Hepatocyte (in vitro differentiated cells): ENCODE measurements around the gene IL23R. TPM values are rescaled to one million over a fixed set of nuclear protein-coding genes. Genes with fewer than 3 reads are reported as not detected.
A peak's percentile ranks its signal among the peaks of the same experiment; 100 is the strongest.

Source experiments
- DNase-seq: peaks from one replicate; pipeline ENCODE4 v3.0.0-alpha.2; 2016; ENCODE audit warnings: low spot score
- H2AFZ ChIP-seq: fragments of 200-600 bp; sonication (generic); 2 replicates; pipeline ENCODE4 v1.6.0; 2016; ENCODE audit warnings: antibody characterized with exemption, mild to moderate bottlenecking
- H3K27ac ChIP-seq: fragments of 200-600 bp; sonication (generic); 2 replicates; pipeline ENCODE4 v1.5.1; 2016; ENCODE audit warnings: mild to moderate bottlenecking
- H3K27me3 ChIP-seq: fragments of 200-600 bp; sonication (generic); 2 replicates; pipeline ENCODE4 v1.6.1; 2016
- H3K36me3 ChIP-seq: fragments of 200-600 bp; sonication (generic); replicated peaks from 2 replicates; pipeline ENCODE4 v1.5.1; 2016; ENCODE audit warnings: low read depth; ENCODE audit not compliant: insufficient read depth
- H3K4me1 ChIP-seq: fragments of 200-600 bp; sonication (generic); 2 replicates; pipeline ENCODE4 v1.5.1; 2016; ENCODE audit warnings: mild to moderate bottlenecking, moderate library complexity; ENCODE audit not compliant: insufficient read depth
- H3K4me2 ChIP-seq: fragments of 200-600 bp; sonication (generic); 2 replicates; pipeline ENCODE4 v1.6.0; 2016
- H3K4me3 ChIP-seq: fragments of 200-600 bp; sonication (generic); 2 replicates; pipeline ENCODE4 v1.5.1; 2016; ENCODE audit warnings: mild to moderate bottlenecking
- H3K79me2 ChIP-seq: fragments of 200-600 bp; sonication (generic); 2 replicates; pipeline ENCODE4 v1.6.0; 2017; ENCODE audit warnings: mild to moderate bottlenecking
- H3K9me2 ChIP-seq: fragments of 200-600 bp; sonication (generic); replicated peaks from 2 replicates; pipeline ENCODE4 v1.6.0; 2017; ENCODE audit warnings: mild to moderate bottlenecking; ENCODE audit not compliant: insufficient read depth
- H3K9me3 ChIP-seq: fragments of 200-600 bp; sonication (generic); 2 replicates; pipeline ENCODE4 v1.5.1; 2016; ENCODE audit warnings: low read depth, mild to moderate bottlenecking
- H4K20me1 ChIP-seq: fragments of 200-600 bp; sonication (generic); 2 replicates; pipeline ENCODE4 v1.6.0; 2016; ENCODE audit warnings: mild to moderate bottlenecking; ENCODE audit not compliant: insufficient read depth, poor library complexity, severe bottlenecking
- EZH2 ChIP-seq: fragments of 200-600 bp; sonication (generic); IDR thresholded peaks from 2 replicates; pipeline ENCODE4 v1.6.1; 2016; ENCODE audit warnings: antibody characterized with exemption, mild to moderate bottlenecking, borderline replicate concordance
- EZH2phosphoT487 ChIP-seq: fragments of 200-600 bp; sonication (generic); IDR thresholded peaks from one replicate; pipeline ENCODE4 v1.6.1; 2018; ENCODE audit warnings: antibody characterized with exemption, mild to moderate bottlenecking, low read depth, moderate library complexity; ENCODE audit not compliant: unreplicated experiment, severe bottlenecking
- whole genome bisulfite sequencing: methylation state at CpG from one replicate; pipeline ENCODE4 v1.1.6; 2016; ENCODE audit warnings: low lambda C conversion rate; ENCODE audit errors: missing lambda C conversion rate; 5-methylcytosine and 5-hydroxymethylcytosine counted together
- polyA plus RNA-seq: library from polyadenylated mRNA; unstranded; fragments of >200 nt; fragmentation: Nextera tagmentation; extraction: Ambion mirVana; gene quantifications from 2 replicates; pipeline ENCODE4 v1.2.1, GENCODE V29; 2016
- total RNA-seq: library from RNA; depleted of rRNA; stranded (reverse); fragments of >200 nt; gene quantifications from 2 replicates; pipeline ENCODE4 v1.2.3, GENCODE V29; 2014
- TF ChIP-seq, protein P1 (sequence below): fragments of 200-600 bp; sonication (generic); IDR thresholded peaks from 2 replicates; pipeline ENCODE4 v1.5.1; 2016; ENCODE audit warnings: antibody characterized with exemption, mild to moderate bottlenecking; ENCODE audit not compliant: poor library complexity

Gene IL23R
- total and polyA plus RNA-seq, 2 experiments from 2014 or later = 0.20 TPM; not detected in 1

DNA sequence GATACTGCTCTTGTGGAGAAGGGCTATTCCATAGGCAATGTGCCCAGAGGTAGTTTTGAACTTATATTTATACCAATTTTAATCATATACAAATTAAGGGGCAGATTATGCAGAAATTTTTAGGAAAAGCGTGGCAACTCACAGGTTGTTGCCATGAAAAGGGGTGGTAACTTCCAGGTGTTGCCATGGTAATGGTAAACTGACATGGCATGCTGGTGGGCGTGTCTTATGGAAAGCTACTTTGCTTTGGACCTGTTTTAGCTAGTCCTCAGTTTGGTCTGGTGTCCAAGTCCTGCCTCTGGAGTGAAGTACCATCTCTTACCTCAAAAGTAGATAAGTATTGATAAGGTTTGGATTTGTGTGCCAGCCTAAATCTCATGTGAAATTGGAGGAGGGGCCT is 7.9 kb upstream of the IL23R start:
- WGBS = 95% methylated on average over 2 of the region's 2 CpGs
- no peak for DNase-seq
- no peaks in the 10 kb centered on the region for H3K9me2 ChIP-seq
- no peaks in the 10 kb centered on the region for H3K79me2 ChIP-seq
- H3K36me3 ChIP-seq = no peaks in the 10 kb centered on the region
- H2AFZ ChIP-seq = no peak overlapping the region
- H3K4me1 ChIP-seq = no peaks in the 10 kb centered on the region
- peaks cover 7% of the 10 kb centered on the region for H3K27me3 ChIP-seq
- H3K4me3 ChIP-seq = no peak overlapping the region
- TF ChIP-seq EZH2phosphoT487 (no peak), EZH2 (no peak)
- TF ChIP-seq, protein P1, sequence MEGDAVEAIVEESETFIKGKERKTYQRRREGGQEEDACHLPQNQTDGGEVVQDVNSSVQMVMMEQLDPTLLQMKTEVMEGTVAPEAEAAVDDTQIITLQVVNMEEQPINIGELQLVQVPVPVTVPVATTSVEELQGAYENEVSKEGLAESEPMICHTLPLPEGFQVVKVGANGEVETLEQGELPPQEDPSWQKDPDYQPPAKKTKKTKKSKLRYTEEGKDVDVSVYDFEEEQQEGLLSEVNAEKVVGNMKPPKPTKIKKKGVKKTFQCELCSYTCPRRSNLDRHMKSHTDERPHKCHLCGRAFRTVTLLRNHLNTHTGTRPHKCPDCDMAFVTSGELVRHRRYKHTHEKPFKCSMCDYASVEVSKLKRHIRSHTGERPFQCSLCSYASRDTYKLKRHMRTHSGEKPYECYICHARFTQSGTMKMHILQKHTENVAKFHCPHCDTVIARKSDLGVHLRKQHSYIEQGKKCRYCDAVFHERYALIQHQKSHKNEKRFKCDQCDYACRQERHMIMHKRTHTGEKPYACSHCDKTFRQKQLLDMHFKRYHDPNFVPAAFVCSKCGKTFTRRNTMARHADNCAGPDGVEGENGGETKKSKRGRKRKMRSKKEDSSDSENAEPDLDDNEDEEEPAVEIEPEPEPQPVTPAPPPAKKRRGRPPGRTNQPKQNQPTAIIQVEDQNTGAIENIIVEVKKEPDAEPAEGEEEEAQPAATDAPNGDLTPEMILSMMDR = no peak
- H3K27ac ChIP-seq = no peak overlapping the region
- no peaks in the 10 kb centered on the region for H3K9me3 ChIP-seq
- H4K20me1 ChIP-seq = no peaks in the 10 kb centered on the region
- no peak overlapping the region for H3K4me2 ChIP-seq

DNA sequence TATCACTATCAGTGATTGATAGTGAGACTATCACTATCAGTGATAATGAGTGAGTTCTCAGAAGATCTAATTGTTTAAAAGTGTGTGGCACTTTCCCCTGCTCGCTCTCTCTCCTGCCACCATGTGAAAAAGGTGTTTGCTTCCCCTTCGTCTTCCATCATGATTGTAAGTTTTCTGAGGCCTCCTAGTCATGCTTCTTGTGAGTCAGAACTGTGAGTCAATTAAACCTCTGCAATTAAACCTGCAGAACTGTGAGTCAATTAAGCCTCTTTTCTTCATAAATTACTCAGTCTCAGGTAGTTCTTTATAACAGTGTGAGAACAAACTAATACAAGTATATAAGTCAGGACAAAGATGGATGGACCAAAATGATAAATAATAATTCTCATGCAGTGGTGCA is 7.0 kb upstream of the IL23R start:
- no peak overlapping the region for H3K27ac ChIP-seq
- WGBS = 84% methylated on average over 2 of the region's 2 CpGs
- H3K27me3 ChIP-seq = no peaks in the 10 kb centered on the region
- TF ChIP-seq EZH2 = no peak
- TF ChIP-seq, protein P1 = no peak
- no peak overlapping the region for H3K4me3 ChIP-seq
- no peak overlapping the region for H3K4me2 ChIP-seq
- H3K79me2 ChIP-seq = no peaks in the 10 kb centered on the region
- DNase-seq = no peak
- H2AFZ ChIP-seq = no peak overlapping the region
- no peaks in the 10 kb centered on the region for H4K20me1 ChIP-seq
- H3K4me1 ChIP-seq = no peaks in the 10 kb centered on the region
- H3K9me2 ChIP-seq = no peaks in the 10 kb centered on the region
- H3K36me3 ChIP-seq = no peaks in the 10 kb centered on the region
- no peaks in the 10 kb centered on the region for H3K9me3 ChIP-seq

DNA sequence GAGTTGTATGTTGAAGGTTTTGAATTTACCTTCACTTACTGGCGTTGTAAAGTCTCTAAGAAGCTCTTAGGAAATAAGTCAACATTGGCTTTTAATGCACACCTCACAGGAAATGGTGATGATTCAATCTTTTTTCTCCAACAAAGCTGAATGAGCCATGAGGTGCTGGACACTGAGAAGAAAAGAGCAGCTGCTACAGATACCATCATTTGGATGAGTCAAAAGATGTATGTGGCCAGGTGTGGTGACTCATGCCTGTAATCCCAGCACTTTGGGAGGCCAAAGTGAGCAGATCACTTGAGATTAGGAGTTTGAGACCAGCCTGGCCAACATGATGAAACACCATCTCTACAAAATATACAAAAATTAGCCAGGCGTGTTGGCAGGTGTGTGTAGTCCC is 3.3 kb upstream of the IL23R start:
- Histone ChIP-seq H4K20me1 (no peaks in the 10 kb centered on the region), H3K4me3 (no peak overlapping the region), H3K9me2 (no peaks in the 10 kb centered on the region), H2AFZ (no peak overlapping the region), H3K4me1 (no peaks in the 10 kb centered on the region), H3K27me3 (no peaks in the 10 kb centered on the region), H3K79me2 (no peaks in the 10 kb centered on the region), H3K4me2 (no peak overlapping the region), H3K9me3 (no peaks in the 10 kb centered on the region), H3K36me3 (no peaks in the 10 kb centered on the region), H3K27ac (peak overlapping the region; percentile 53)
- DNase-seq = peak; percentile 41
- TF ChIP-seq EZH2phosphoT487 = no peak
- no peak for TF ChIP-seq EZH2
- TF ChIP-seq, protein P1 = no peak
- WGBS = 70% methylated on average over 2 of the region's 2 CpGs

DNA sequence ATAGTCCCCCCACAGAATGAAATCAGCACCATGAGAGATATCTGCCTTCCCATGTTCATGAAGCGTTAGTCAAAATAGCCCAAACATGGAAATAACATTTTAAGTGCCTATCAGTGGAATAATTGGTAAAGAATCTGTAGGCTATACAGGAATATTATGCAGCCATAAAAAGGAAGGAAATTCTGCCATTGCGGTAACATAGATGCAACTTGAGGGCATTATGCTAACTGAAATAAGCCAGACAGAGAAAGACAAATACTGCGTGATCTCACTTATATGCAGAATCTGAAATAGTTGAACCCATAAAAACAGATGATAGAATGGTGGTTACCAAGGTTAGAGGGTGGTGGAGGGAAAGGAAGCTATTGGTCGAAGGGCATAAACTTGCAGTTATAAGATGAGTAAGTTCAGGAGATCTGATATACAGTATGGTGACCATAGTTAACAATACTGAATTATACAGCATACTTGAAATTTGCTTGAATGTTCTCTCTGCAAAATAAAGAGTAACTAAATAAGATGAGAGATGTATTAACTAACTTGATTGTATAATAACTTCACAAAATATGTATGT is 699 bp upstream of the IL23R start:
- Histone ChIP-seq H2AFZ (no peak overlapping the region), H3K4me1 (no peaks in the 10 kb centered on the region), H3K27ac (no peak overlapping the region), H3K27me3 (no peaks in the 10 kb centered on the region), H3K4me3 (no peak overlapping the region), H3K4me2 (no peak overlapping the region), H3K79me2 (no peaks in the 10 kb centered on the region), H3K9me3 (no peaks in the 10 kb centered on the region), H3K36me3 (no peaks in the 10 kb centered on the region), H4K20me1 (no peaks in the 10 kb centered on the region), H3K9me2 (no peaks in the 10 kb centered on the region)
- DNase-seq = no peak
- no peak for TF ChIP-seq EZH2
- TF ChIP-seq, protein P1 = no peak
- no peak for TF ChIP-seq EZH2phosphoT487
- 97% methylated on average over 4 of the region's 4 CpGs for WGBS
